GM12878 (cell line): ENCODE data around the gene GZMM. TPM values are rescaled to one million over a fixed set of nuclear protein-coding genes. Genes with fewer than 3 reads are reported as not detected.

ENCODE experiments used
- ATAC-seq: fragments of 200-7000 bp; cut with Tn5 transposase; 3 replicates; pipeline ENCODE4 v1.9.1; 2020; ENCODE audit warnings: mild to moderate bottlenecking, moderate library complexity
- BruUV-seq: library from RNA; stranded (reverse); fragments of 400-500 nt; replicated peaks from 2 replicates; lab custom pipeline; 2021; lab: Mats Ljungman, UMichigan
- CTCF ChIA-PET: fragments of 300-600 bp; sonication (Branson Sonifier 250); formaldehyde crosslinking; extraction: SDS; loops from one replicate; lab custom pipeline; 2021; ENCODE audit warnings: inconsistent platforms; lab: Yijun Ruan, JAX
- POLR2A ChIA-PET: fragments of 350-600 bp; formaldehyde crosslinking; extraction: SDS; loops from one replicate; lab custom pipeline; 2021; ENCODE audit warnings: inconsistent platforms; lab: Charles Lee
- RAD21 ChIA-PET: fragments of 300-600 bp; sonication (Branson Sonifier 250); formaldehyde crosslinking; loops from one replicate; lab custom pipeline; 2023; ENCODE audit warnings: antibody characterized with exemption; ENCODE audit not compliant: unreplicated experiment; lab: Charles Lee
- SMC1A ChIA-PET: fragments of 300-600 bp; sonication (Branson Sonifier 250); formaldehyde crosslinking; loops from one replicate; lab custom pipeline; 2023; ENCODE audit not compliant: unreplicated experiment, uncharacterized antibody; lab: Charles Lee
- DNase-seq: peaks from one replicate; pipeline ENCODE4 v3.0.0-alpha.2; 2011; ENCODE audit warnings: low read depth, low spot score
- FAIRE-seq: peaks from 3 replicates; lab custom pipeline; 2011; peaks lifted over from hg19 to GRCh38; lab: Jason Lieb, UNC
- H2AFZ ChIP-seq: 2 replicates; pipeline ENCODE4 v1.6.0; 2011; ENCODE audit warnings: low read depth, low read length, control low read depth; ENCODE audit not compliant: control insufficient read depth
- H3K27ac ChIP-seq: 2 replicates; pipeline ENCODE4 v1.5.1; 2011; ENCODE audit warnings: control low read depth; ENCODE audit not compliant: control insufficient read depth, insufficient read depth
- H3K27me3 ChIP-seq, 2 experiments: replicated peaks in 1 of 2; 2 replicates each; pipeline versions ENCODE4 v1.6.0 to v1.6.1; 2011; ENCODE audit warnings: low read length in 1 of 2; ENCODE audit not compliant: control insufficient read depth in 2 of 2, insufficient read depth in 2 of 2
- H3K36me3 ChIP-seq, 2 experiments: 2 replicates each; pipeline ENCODE4 v1.5.1; 2011; ENCODE audit warnings: low read length in 1 of 2; ENCODE audit not compliant: control insufficient read depth in 2 of 2, insufficient read depth in 2 of 2
- H3K4me1 ChIP-seq: 2 replicates; pipeline ENCODE4 v1.6.1; 2011; ENCODE audit warnings: mild to moderate bottlenecking, low read length, moderate library complexity, mixed read lengths; ENCODE audit not compliant: control insufficient read depth, insufficient read depth
- H3K4me2 ChIP-seq: 2 replicates; pipeline ENCODE4 v1.6.0; 2011; ENCODE audit warnings: control low read depth; ENCODE audit not compliant: control insufficient read depth, insufficient read depth
- H3K4me3 ChIP-seq: fragments of 200-600 bp; sonication (generic); 2 replicates; pipeline ENCODE4 v1.5.1; 2016
- H3K79me2 ChIP-seq: 2 replicates; pipeline ENCODE4 v1.6.0; 2011; ENCODE audit warnings: low read length; ENCODE audit not compliant: control insufficient read depth, insufficient read depth
- H3K9ac ChIP-seq: 2 replicates; pipeline ENCODE4 v1.8.0; 2011; ENCODE audit warnings: low read length, control low read depth, mixed read lengths; ENCODE audit not compliant: control insufficient read depth, insufficient read depth
- H3K9me3 ChIP-seq: replicated peaks from 3 replicates; pipeline ENCODE4 v1.5.1; 2011; ENCODE audit warnings: mild to moderate bottlenecking, low read length; ENCODE audit not compliant: control insufficient read depth, insufficient read depth
- H4K20me1 ChIP-seq: 2 replicates; pipeline ENCODE4 v1.6.0; 2011; ENCODE audit not compliant: control insufficient read depth, insufficient read depth
- ATF7 ChIP-seq: fragments of 450-650 bp; IDR thresholded peaks from 2 replicates; pipeline ENCODE4 v1.6.1; 2016; ENCODE audit warnings: low read depth, mild to moderate bottlenecking
- BRCA1 ChIP-seq: IDR thresholded peaks from 2 replicates; pipeline ENCODE4 v1.6.1; 2011; ENCODE audit warnings: low read depth, low read length, improper control_type of control experiment
- CHD4 ChIP-seq: fragments of 200-600 bp; sonication (generic); IDR thresholded peaks from 2 replicates; pipeline ENCODE4 v1.6.1; 2016; ENCODE audit warnings: mild to moderate bottlenecking
- CREM ChIP-seq: IDR thresholded peaks from 2 replicates; pipeline ENCODE4 v1.6.1; 2014; ENCODE audit warnings: antibody characterized with exemption, low read depth
- FOXK2 ChIP-seq: fragments of 450-650 bp; IDR thresholded peaks from 2 replicates; pipeline ENCODE4 v1.6.1; 2017; ENCODE audit warnings: mild to moderate bottlenecking, moderate library complexity
- IRF4 ChIP-seq: IDR thresholded peaks from 2 replicates; pipeline ENCODE4 v1.6.1; 2011; ENCODE audit warnings: low read depth, low read length
- JUND ChIP-seq: IDR thresholded peaks from 2 replicates; pipeline ENCODE4 v1.6.1; 2012; ENCODE audit warnings: low read depth, mild to moderate bottlenecking, low read length, improper control_type of control experiment, moderate library complexity
- MYC ChIP-seq: IDR thresholded peaks from 2 replicates; pipeline ENCODE4 v1.6.1; 2011; ENCODE audit warnings: mild to moderate bottlenecking, low read length, moderate library complexity, inconsistent platforms; ENCODE audit not compliant: insufficient read depth, insufficient replicate concordance, insufficient read length, severe bottlenecking
- PML ChIP-seq: IDR thresholded peaks from 2 replicates; pipeline ENCODE4 v1.6.1; 2012; ENCODE audit warnings: low read length, inconsistent platforms
- POLR2A ChIP-seq: IDR thresholded peaks from 2 replicates; pipeline ENCODE4 v1.6.1; 2011; ENCODE audit warnings: low read depth, mild to moderate bottlenecking, low read length
- RAD21 ChIP-seq: IDR thresholded peaks from 2 replicates; pipeline ENCODE4 v1.6.1; 2011; ENCODE audit warnings: mild to moderate bottlenecking, low read depth, low read length, moderate library complexity; ENCODE audit not compliant: insufficient read depth
- STAT3 ChIP-seq: IDR thresholded peaks from 2 replicates; pipeline ENCODE4 v1.6.1; 2011; ENCODE audit warnings: low read depth, low read length, improper control_type of control experiment
- TBL1XR1 ChIP-seq: IDR thresholded peaks from 2 replicates; pipeline ENCODE4 v1.6.1; 2012; ENCODE audit warnings: low read depth, low read length, improper control_type of control experiment
- WRNIP1 ChIP-seq: IDR thresholded peaks from 2 replicates; pipeline ENCODE4 v1.6.1; 2011; ENCODE audit warnings: low read depth, low read length, improper control_type of control experiment, borderline replicate concordance
- YY1 ChIP-seq: IDR thresholded peaks from 2 replicates; pipeline ENCODE4 v1.6.1; 2011; ENCODE audit warnings: low read depth, mild to moderate bottlenecking, low read length
- ZNF207 ChIP-seq: fragments of 450-650 bp; IDR thresholded peaks from 2 replicates; pipeline ENCODE4 v1.6.1; 2014; ENCODE audit warnings: antibody characterized with exemption, mild to moderate bottlenecking, borderline replicate concordance
- WGBS: methylation state at CpG from one replicate; pipeline ENCODE4 v1.1.6; 2016; ENCODE audit warnings: low lambda C conversion rate; ENCODE audit not compliant: insufficient replicate concordance, insufficient coverage; ENCODE audit errors: missing lambda C conversion rate; 5-methylcytosine and 5-hydroxymethylcytosine counted together
- in situ Hi-C: fragments of 300-500 bp; cut with MboI; formaldehyde crosslinking; loops from 9 replicates; pipeline ENCODE4 v1.14.3; 2018; ENCODE audit warnings: mixed read lengths
- intact Hi-C: fragments of 100-400 bp; cut with micrococcal nuclease; formaldehyde crosslinking; loops from one replicate; pipeline ENCODE4 v1.14.2; 2022; ENCODE audit not compliant: unreplicated experiment
- polyA plus RNA-seq, 11 experiments: library from polyadenylated mRNA; depleted of rRNA in 4 of 11; unstranded in 6 of 11; stranded (reverse) in 5 of 11; fragments of >200 nt; fragmentation: Nextera tagmentation in 4 of 11; fragmentation: Illumina TruSeq in 1 of 11; extraction: Ambion mirVana in 4 of 11; extraction: Trizol in 1 of 11; gene quantifications; 1 replicate in 1 of 11; 2 replicates in 10 of 11; pipeline versions ENCODE4 v1.2.1 to v1.2.3, GENCODE V29; 2011 to 2016; ENCODE audit warnings: inconsistent platforms in 2 of 11, missing spikeins in 2 of 11, low read depth in 1 of 11
- total RNA-seq, 4 experiments: library from RNA; depleted of rRNA in 3 of 4; stranded (reverse); fragments of >200 nt in 3 of 4; fragmentation: Illumina TruSeq in 1 of 4; extraction: Trizol in 1 of 4; gene quantifications; 2 replicates each; pipeline versions ENCODE4 v1.2.1 to v1.2.3, GENCODE V29; 2013 to 2021
- TF ChIP-seq, protein P1 (sequence below): fragments of 450-650 bp; IDR thresholded peaks from 2 replicates; pipeline ENCODE4 v1.6.1; 2016; ENCODE audit warnings: mild to moderate bottlenecking
- TF ChIP-seq, protein P2 (sequence below): IDR thresholded peaks from 2 replicates; pipeline ENCODE4 v1.6.1; 2012; ENCODE audit warnings: low read length, inconsistent platforms

The GZMM gene
- total and polyA plus RNA-seq, 10 of the 15 experiments (the other 5 are each of a cell fraction or from before 2014, with no cell fraction given): 0.09 to 0.48 (median 0.23) TPM; not detected in 7

DNA sequence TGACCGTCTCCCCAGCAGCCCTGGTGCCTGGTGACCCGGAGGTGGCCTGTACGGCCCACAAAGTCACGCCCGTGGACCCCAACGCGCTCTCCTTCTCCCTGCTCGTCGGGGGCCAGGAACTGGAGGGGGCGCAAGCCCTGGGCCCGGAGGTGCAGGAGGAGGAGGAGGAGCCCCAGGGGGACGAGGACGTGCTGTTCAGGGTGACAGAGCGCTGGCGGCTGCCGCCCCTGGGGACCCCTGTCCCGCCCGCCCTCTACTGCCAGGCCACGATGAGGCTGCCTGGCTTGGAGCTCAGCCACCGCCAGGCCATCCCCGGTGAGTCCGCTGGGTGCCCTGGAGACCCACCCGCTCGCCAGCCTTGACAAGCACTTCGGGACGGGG is 45.4 kb upstream of the GZMM start:
- no peaks in the 10 kb centered on the region for H3K36me3 ChIP-seq
- no peaks in the 10 kb centered on the region for H3K4me1 ChIP-seq
- DNase-seq: no peak
- H3K79me2 ChIP-seq: no peaks in the 10 kb centered on the region
- 0% methylated on average over 10 of the region's 26 CpGs for WGBS
- intact Hi-C loops: no loop called here
- no peaks in the 10 kb centered on the region for H4K20me1 ChIP-seq
- H2AFZ ChIP-seq: no peak overlapping the region
- TF ChIP-seq WRNIP1 (no peak), POLR2A (no peak), CHD4 (no peak), TBL1XR1 (no peak), RAD21 (no peak), ATF7 (no peak), FOXK2 (no peak), STAT3 (no peak)
- TF ChIP-seq, all 136 proteins: peak for 0
- SMC1A ChIA-PET: no interaction called here
- CTCF ChIA-PET: no interaction called here
- Histone ChIP-seq H3K4me2 (no peak overlapping the region), H3K9me3 (no peaks in the 10 kb centered on the region; the same call in 2 of the 3 replicates), H3K9ac (no peak overlapping the region), H3K27ac (no peak overlapping the region), H3K4me3 (no peak overlapping the region), H3K27me3 (no peaks in the 10 kb centered on the region; a peak in 1 of 4 replicates)
- RAD21 ChIA-PET: no interaction called here
- BruUV-seq: no TSS peak
- FAIRE-seq (no peak), ATAC-seq (peak; percentile 27)
- POLR2A ChIA-PET: interaction anchor here (0.6 kb wide), 1 partner anchor 156 kb away, joined by 4 read pairs; no protein-coding TSS in a partner anchor
- in situ Hi-C loops: no loop called here

DNA sequence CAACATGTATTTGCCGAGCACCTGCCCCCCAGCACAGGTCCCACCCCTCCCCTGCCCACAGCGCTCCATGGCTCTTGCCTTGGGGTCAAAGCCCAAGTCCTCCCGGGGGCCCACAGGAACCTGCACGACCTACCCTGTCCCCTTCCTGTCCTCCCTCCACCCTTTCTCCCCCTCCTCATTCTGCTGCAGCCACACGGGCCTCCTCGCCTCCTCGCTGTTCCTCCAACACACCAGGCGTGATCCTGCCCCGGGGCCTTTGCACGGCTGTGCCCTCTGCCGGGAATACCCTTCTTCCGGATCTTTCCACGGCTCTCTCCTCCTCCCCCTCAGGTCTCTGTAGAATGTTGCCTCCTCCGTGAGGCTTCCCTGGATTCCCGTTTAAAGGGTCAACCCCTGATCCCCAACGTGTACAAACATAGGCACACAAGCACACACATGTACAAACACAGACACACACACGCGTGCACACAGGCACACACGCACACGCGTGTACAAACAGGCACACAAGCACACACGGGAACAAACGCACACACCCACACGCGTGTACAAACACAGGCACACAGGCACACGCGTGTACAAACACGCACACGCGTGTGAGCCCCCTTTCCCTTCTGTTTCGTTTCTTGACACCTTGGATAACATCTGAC is 44.8 kb upstream of the GZMM start:
- no peak for ATAC-seq
- Histone ChIP-seq H3K27me3 (no peaks in the 10 kb centered on the region; a peak in 1 of 4 replicates), H3K27ac (no peak overlapping the region), H3K9me3 (no peaks in the 10 kb centered on the region; the same call in 2 of the 3 replicates), H4K20me1 (no peaks in the 10 kb centered on the region), H3K36me3 (no peaks in the 10 kb centered on the region), H3K79me2 (no peaks in the 10 kb centered on the region), H2AFZ (no peak overlapping the region), H3K9ac (no peak overlapping the region), H3K4me1 (no peaks in the 10 kb centered on the region), H3K4me2 (no peak overlapping the region), H3K4me3 (no peak overlapping the region)
- SMC1A ChIA-PET: no interaction called here
- POLR2A ChIA-PET: interaction anchor here (0.6 kb wide), 1 partner anchor 156 kb away, joined by 4 read pairs; no protein-coding TSS in a partner anchor
- RAD21 ChIA-PET: no interaction called here
- intact Hi-C loops (no loop called here), in situ Hi-C loops (no loop called here)
- no peak for DNase-seq
- CTCF ChIA-PET: no interaction called here
- BruUV-seq: no TSS peak
- no peak for FAIRE-seq
- WGBS: 81% methylated on average over 26 of the region's 31 CpGs
- TF ChIP-seq YY1 (no peak), IRF4 (no peak), ZNF207 (no peak), PML (no peak), BRCA1 (no peak), JUND (no peak), CREM (no peak), MYC (no peak)
- TF ChIP-seq, protein P1, sequence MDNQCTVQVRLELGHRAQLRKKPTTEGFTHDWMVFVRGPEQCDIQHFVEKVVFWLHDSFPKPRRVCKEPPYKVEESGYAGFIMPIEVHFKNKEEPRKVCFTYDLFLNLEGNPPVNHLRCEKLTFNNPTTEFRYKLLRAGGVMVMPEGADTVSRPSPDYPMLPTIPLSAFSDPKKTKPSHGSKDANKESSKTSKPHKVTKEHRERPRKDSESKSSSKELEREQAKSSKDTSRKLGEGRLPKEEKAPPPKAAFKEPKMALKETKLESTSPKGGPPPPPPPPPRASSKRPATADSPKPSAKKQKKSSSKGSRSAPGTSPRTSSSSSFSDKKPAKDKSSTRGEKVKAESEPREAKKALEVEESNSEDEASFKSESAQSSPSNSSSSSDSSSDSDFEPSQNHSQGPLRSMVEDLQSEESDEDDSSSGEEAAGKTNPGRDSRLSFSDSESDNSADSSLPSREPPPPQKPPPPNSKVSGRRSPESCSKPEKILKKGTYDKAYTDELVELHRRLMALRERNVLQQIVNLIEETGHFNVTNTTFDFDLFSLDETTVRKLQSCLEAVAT: no peak
- TF ChIP-seq, protein P2, sequence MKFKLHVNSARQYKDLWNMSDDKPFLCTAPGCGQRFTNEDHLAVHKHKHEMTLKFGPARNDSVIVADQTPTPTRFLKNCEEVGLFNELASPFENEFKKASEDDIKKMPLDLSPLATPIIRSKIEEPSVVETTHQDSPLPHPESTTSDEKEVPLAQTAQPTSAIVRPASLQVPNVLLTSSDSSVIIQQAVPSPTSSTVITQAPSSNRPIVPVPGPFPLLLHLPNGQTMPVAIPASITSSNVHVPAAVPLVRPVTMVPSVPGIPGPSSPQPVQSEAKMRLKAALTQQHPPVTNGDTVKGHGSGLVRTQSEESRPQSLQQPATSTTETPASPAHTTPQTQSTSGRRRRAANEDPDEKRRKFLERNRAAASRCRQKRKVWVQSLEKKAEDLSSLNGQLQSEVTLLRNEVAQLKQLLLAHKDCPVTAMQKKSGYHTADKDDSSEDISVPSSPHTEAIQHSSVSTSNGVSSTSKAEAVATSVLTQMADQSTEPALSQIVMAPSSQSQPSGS: no peak
